CD8-positive, alpha-beta memory T cell (primary cell): ENCODE data around the gene NPC1L1. TPM values are rescaled to one million over a fixed set of nuclear protein-coding genes. Genes with fewer than 3 reads are reported as not detected.

Experiments
- CTCF ChIA-PET: fragments of 350-600 bp; sonication (Branson Sonifier 250); formaldehyde crosslinking; loops from one replicate; lab custom pipeline; 2021; ENCODE audit warnings: antibody characterized with exemption; lab: Charles Lee
- POLR2A ChIA-PET: fragments of 350-600 bp; sonication (Branson Sonifier 250); formaldehyde crosslinking; loops from one replicate; lab custom pipeline; 2021; ENCODE audit warnings: antibody characterized with exemption; lab: Charles Lee
- DNase-seq, 5 donors: peaks; one replicate each; pipeline versions ENCODE4 v3.0.0 to v3.0.0-alpha.2; 2020 to 2022; ENCODE audit warnings: mixed read lengths in 1 of 5
- H3K27ac ChIP-seq: one replicate; pipeline ENCODE4 v1.7.0; 2013; ENCODE audit warnings: low read depth, mild to moderate bottlenecking, low read length, moderate library complexity
- H3K27me3 ChIP-seq: 2 replicates; pipeline ENCODE4 v1.7.0; 2013; ENCODE audit warnings: low read length, mild to moderate bottlenecking; ENCODE audit not compliant: insufficient read depth, poor library complexity, severe bottlenecking
- H3K36me3 ChIP-seq: 2 replicates; pipeline ENCODE4 v1.7.0; 2013; ENCODE audit warnings: mild to moderate bottlenecking, low read length, moderate library complexity; ENCODE audit not compliant: insufficient read depth
- H3K4me1 ChIP-seq: 2 replicates; pipeline ENCODE4 v1.7.0; 2013; ENCODE audit warnings: mild to moderate bottlenecking, low read length, moderate library complexity; ENCODE audit not compliant: insufficient read depth
- H3K4me3 ChIP-seq: 2 replicates; pipeline ENCODE4 v1.7.0; 2013; ENCODE audit warnings: mild to moderate bottlenecking, low read length
- H3K9me3 ChIP-seq: 2 replicates; pipeline ENCODE4 v1.7.0; 2013; ENCODE audit warnings: mild to moderate bottlenecking, low read length
- H3K27ac Mint-ChIP-seq, 8 donors: one replicate each; pipeline ENCODE4 v1.8.0; 2020 to 2021; ENCODE audit warnings: mixed read lengths in 8 of 8, mild to moderate bottlenecking in 6 of 8, inconsistent platforms in 3 of 8, moderate library complexity in 3 of 8
- H3K27me3 Mint-ChIP-seq, 2 donors: one replicate each; pipeline ENCODE4 v1.8.0; 2020 to 2021; ENCODE audit warnings: mixed read lengths in 2 of 2, mild to moderate bottlenecking in 1 of 2, moderate library complexity in 1 of 2
- H3K36me3 Mint-ChIP-seq, 3 donors: one replicate each; pipeline ENCODE4 v1.8.0; 2020 to 2021; ENCODE audit warnings: mixed read lengths in 3 of 3, inconsistent platforms in 1 of 3, mild to moderate bottlenecking in 1 of 3
- H3K4me1 Mint-ChIP-seq, 3 donors: one replicate each; pipeline ENCODE4 v1.8.0; 2020 to 2021; ENCODE audit warnings: mixed read lengths in 3 of 3, inconsistent platforms in 1 of 3, mild to moderate bottlenecking in 1 of 3
- H3K4me3 Mint-ChIP-seq, 7 donors: one replicate each; pipeline ENCODE4 v1.8.0; 2020 to 2021; ENCODE audit warnings: mixed read lengths in 7 of 7, mild to moderate bottlenecking in 6 of 7, moderate library complexity in 4 of 7, inconsistent platforms in 2 of 7
- H3K9me3 Mint-ChIP-seq, 5 donors: one replicate each; pipeline ENCODE4 v1.8.0; 2020 to 2022; ENCODE audit warnings: mixed read lengths in 5 of 5, mild to moderate bottlenecking in 3 of 5, moderate library complexity in 2 of 5, inconsistent platforms in 1 of 5
- polyA plus RNA-seq: library from polyadenylated mRNA; unstranded; fragments of 300-500 nt; fragmentation: Illumina TruSeq; gene quantifications from one replicate; pipeline ENCODE4 v1.2.3, GENCODE V29; 2021
- total RNA-seq, 2 experiments: library from RNA; stranded (reverse); gene quantifications; one replicate each; pipeline ENCODE4 v1.2.3, GENCODE V29; 2021

Gene NPC1L1
- total and polyA plus RNA-seq, 3 experiments from 2014 or later, result not detected

- H3K36me3 ChIP-seq, result peaks cover 40% of the 10 kb centered on the region
- peaks cover 40 to 85% (median 44%) of the 10 kb centered on the region in 3 donors for H3K36me3 Mint-ChIP-seq
- CTCF ChIA-PET, result no interaction called here
These were observed 58.3 kb downstream of the NPC1L1 start for GRCh38 chr7:44482502-44483485.

GRCh38 chr7:44477938-44478337, 63.2 kb downstream of the NPC1L1 start:
- H3K4me1 Mint-ChIP-seq, result peaks cover 37 to 69% (median 61%) of the 10 kb centered on the region in 3 donors
- no peak overlapping the region for H3K4me3 ChIP-seq
- peaks cover 31% of the 10 kb centered on the region for H3K36me3 ChIP-seq
- peaks cover 2% of the 10 kb centered on the region for H3K9me3 ChIP-seq
- ChIA-PET POLR2A (no interaction called here), CTCF (interaction anchor here (0.7 to 1.1 kb wide), 3 partner anchors 62 to 696 kb away, joined by 3 to 4 read pairs (median 3); no protein-coding TSS in a partner anchor)
- H3K36me3 Mint-ChIP-seq, result peaks cover 23 to 88% (median 24%) of the 10 kb centered on the region in 3 donors
- H3K9me3 Mint-ChIP-seq, result peaks cover 3 to 8% (median 7%) of the 10 kb centered on the region in 5 donors
- no peak for DNase-seq
- H3K27me3 Mint-ChIP-seq, result no peaks in the 10 kb centered on the region
- no peaks in the 10 kb centered on the region for H3K27me3 ChIP-seq
- no peak overlapping the region for H3K4me3 Mint-ChIP-seq
- no peak overlapping the region for H3K27ac ChIP-seq
- H3K4me1 ChIP-seq, result peaks cover 8% of the 10 kb centered on the region
- H3K27ac Mint-ChIP-seq, result no peak overlapping the region

More at GRCh38 chr7:44482502-44483485, 58.3 kb downstream of the NPC1L1 start:
- no peaks in the 10 kb centered on the region for H3K27me3 ChIP-seq
- no peaks in the 10 kb centered on the region for H3K27me3 Mint-ChIP-seq
- no peak overlapping the region for H3K4me3 ChIP-seq
- peaks cover 35% of the 10 kb centered on the region for H3K4me1 ChIP-seq
- peaks cover 4 to 18% (median 13%) of the 10 kb centered on the region in 5 donors for H3K9me3 Mint-ChIP-seq
- POLR2A ChIA-PET, result interaction anchor here (0.6 to 0.8 kb wide), 2 partner anchors 22 to 1533 kb away, joined by 3 to 5 read pairs; no protein-coding TSS in a partner anchor
- peaks cover 56 to 76% (median 75%) of the 10 kb centered on the region in 3 donors for H3K4me1 Mint-ChIP-seq
- H3K27ac ChIP-seq, result no peak overlapping the region
- DNase-seq, result no peak
- H3K4me3 Mint-ChIP-seq, result no peak overlapping the region
- H3K27ac Mint-ChIP-seq, result peak overlapping the region in 3 of 8 donors; percentile 7 to 78 (median 30)
- peaks cover 7% of the 10 kb centered on the region for H3K9me3 ChIP-seq

GRCh38 chr7:44477063-44477830, 63.9 kb downstream of the NPC1L1 start:
- Mint-ChIP-seq H3K4me3 (no peak overlapping the region), H3K27ac (peak overlapping the region in 6 of 8 donors; percentile 8 to 95 (median 72)), H3K27me3 (no peaks in the 10 kb centered on the region), H3K9me3 (peaks cover 0 to 2% (median under 1%) of the 10 kb centered on the region in 5 donors), H3K4me1 (peaks cover 34 to 69% (median 61%) of the 10 kb centered on the region in 3 donors), H3K36me3 (peaks cover 16 to 88% (median 20%) of the 10 kb centered on the region in 3 donors)
- DNase-seq, result peak; percentile 37 to 75 (median 59)
- H3K27me3 ChIP-seq, result no peaks in the 10 kb centered on the region
- no peak overlapping the region for H3K27ac ChIP-seq
- CTCF ChIA-PET, result interaction anchor here (0.7 to 1.1 kb wide), 3 partner anchors 63 to 696 kb away, joined by 3 to 4 read pairs (median 3); no protein-coding TSS in a partner anchor
- peaks cover 8% of the 10 kb centered on the region for H3K4me1 ChIP-seq
- H3K36me3 ChIP-seq, result peaks cover 24% of the 10 kb centered on the region
- no peak overlapping the region for H3K4me3 ChIP-seq
- no peaks in the 10 kb centered on the region for H3K9me3 ChIP-seq
- POLR2A ChIA-PET, result no interaction called here

- ChIA-PET CTCF (no interaction called here), POLR2A (interaction anchor here (0.8 kb wide), 1 partner anchor 13 kb away, joined by 3 read pairs; no protein-coding TSS in a partner anchor)
- peak overlapping the region in 2 of 8 donors; percentile 6 to 96 for H3K27ac Mint-ChIP-seq
- H3K27me3 Mint-ChIP-seq, result no peaks in the 10 kb centered on the region
- H3K27ac ChIP-seq, result no peak overlapping the region
- no peaks in the 10 kb centered on the region for H3K9me3 ChIP-seq
- H3K36me3 ChIP-seq, result peaks cover 14% of the 10 kb centered on the region
- H3K36me3 Mint-ChIP-seq, result peaks cover 12 to 87% (median 21%) of the 10 kb centered on the region in 3 donors
- H3K4me3 Mint-ChIP-seq, result no peak overlapping the region
- no peak for DNase-seq
- H3K4me1 ChIP-seq, result peaks cover 11% of the 10 kb centered on the region
- no peaks in the 10 kb centered on the region for H3K9me3 Mint-ChIP-seq
- no peaks in the 10 kb centered on the region for H3K27me3 ChIP-seq
- no peak overlapping the region for H3K4me3 ChIP-seq
- H3K4me1 Mint-ChIP-seq, result peaks cover 39 to 73% (median 67%) of the 10 kb centered on the region in 3 donors
These were observed 64.8 kb downstream of the NPC1L1 start for GRCh38 chr7:44476313-44476712.

- no peaks in the 10 kb centered on the region for H3K27me3 Mint-ChIP-seq
- Histone ChIP-seq H3K27ac (no peak overlapping the region), H3K9me3 (no peaks in the 10 kb centered on the region), H3K27me3 (no peaks in the 10 kb centered on the region), H3K36me3 (peaks cover 19% of the 10 kb centered on the region), H3K4me3 (no peak overlapping the region), H3K4me1 (peaks cover 11% of the 10 kb centered on the region)
- DNase-seq, result no peak
- H3K4me3 Mint-ChIP-seq, result no peak overlapping the region
- H3K36me3 Mint-ChIP-seq, result peaks cover 4 to 87% (median 21%) of the 10 kb centered on the region in 3 donors
- ChIA-PET POLR2A (no interaction called here), CTCF (no interaction called here)
- H3K9me3 Mint-ChIP-seq, result no peaks in the 10 kb centered on the region
- H3K27ac Mint-ChIP-seq, result no peak overlapping the region
- peaks cover 51 to 86% (median 70%) of the 10 kb centered on the region in 3 donors for H3K4me1 Mint-ChIP-seq
These were observed 67.8 kb downstream of the NPC1L1 start for GRCh38 chr7:44473295-44473694.

- Histone ChIP-seq H3K9me3 (no peaks in the 10 kb centered on the region), H3K4me3 (no peak overlapping the region), H3K4me1 (peaks cover 11% of the 10 kb centered on the region), H3K27me3 (no peaks in the 10 kb centered on the region), H3K27ac (no peak overlapping the region), H3K36me3 (peaks cover 19% of the 10 kb centered on the region)
- Mint-ChIP-seq H3K4me3 (no peak overlapping the region), H3K4me1 (peaks cover 52 to 91% (median 74%) of the 10 kb centered on the region in 3 donors), H3K9me3 (no peaks in the 10 kb centered on the region), H3K27ac (no peak overlapping the region), H3K27me3 (no peaks in the 10 kb centered on the region), H3K36me3 (peaks cover 4 to 87% (median 23%) of the 10 kb centered on the region in 3 donors)
- CTCF ChIA-PET, result no interaction called here
- DNase-seq, result no peak
- POLR2A ChIA-PET, result no interaction called here
These were observed 68.3 kb downstream of the NPC1L1 start for GRCh38 chr7:44472843-44473242.

GRCh38 chr7:44471850-44472249, 69.3 kb downstream of the NPC1L1 start:
- H3K27ac Mint-ChIP-seq, result peak overlapping the region in 3 of 8 donors; percentile 3 to 36 (median 6)
- no peak overlapping the region for H3K4me3 Mint-ChIP-seq
- CTCF ChIA-PET, result no interaction called here
- no peaks in the 10 kb centered on the region for H3K9me3 ChIP-seq
- no peaks in the 10 kb centered on the region for H3K27me3 Mint-ChIP-seq
- DNase-seq, result no peak
- no peaks in the 10 kb centered on the region for H3K9me3 Mint-ChIP-seq
- peaks cover 0 to 93% (median 22%) of the 10 kb centered on the region in 3 donors for H3K36me3 Mint-ChIP-seq
- POLR2A ChIA-PET, result no interaction called here
- no peak overlapping the region for H3K4me3 ChIP-seq
- H3K27ac ChIP-seq, result no peak overlapping the region
- peaks cover 23% of the 10 kb centered on the region for H3K36me3 ChIP-seq
- H3K4me1 Mint-ChIP-seq, result peaks cover 54 to 93% (median 76%) of the 10 kb centered on the region in 3 donors
- no peaks in the 10 kb centered on the region for H3K27me3 ChIP-seq
- H3K4me1 ChIP-seq, result peaks cover 10% of the 10 kb centered on the region
